Transverse colon (tissue), 4 donors: ENCODE results near the gene PLD6.

Experiments used
- POLR2A ChIP-seq: fragments of 450-650 bp; IDR thresholded peaks from one replicate; pipeline ENCODE4 v1.6.1; 2016; ENCODE audit warnings: antibody characterized with exemption, mild to moderate bottlenecking, moderate library complexity
- POLR2AphosphoS5 ChIP-seq, 3 donors: sonication (generic); formaldehyde crosslinking; IDR thresholded peaks; one replicate each; pipeline ENCODE4 v1.6.1; 2016; ENCODE audit warnings: antibody characterized with exemption in 3 of 3
- TF ChIP-seq, protein P1 (sequence below), 5 experiments: fragments of 200-600 bp in 3 of 5; fragments of 450-650 bp in 2 of 5; sonication (generic) in 3 of 5; IDR thresholded peaks; 1 replicate in 2 of 5; 2 replicates in 3 of 5; pipeline ENCODE4 v1.5.1; 2016 to 2017; ENCODE audit warnings: antibody characterized with exemption in 5 of 5, inconsistent platforms in 3 of 5, mild to moderate bottlenecking in 2 of 5, moderate library complexity in 1 of 5

DNA sequence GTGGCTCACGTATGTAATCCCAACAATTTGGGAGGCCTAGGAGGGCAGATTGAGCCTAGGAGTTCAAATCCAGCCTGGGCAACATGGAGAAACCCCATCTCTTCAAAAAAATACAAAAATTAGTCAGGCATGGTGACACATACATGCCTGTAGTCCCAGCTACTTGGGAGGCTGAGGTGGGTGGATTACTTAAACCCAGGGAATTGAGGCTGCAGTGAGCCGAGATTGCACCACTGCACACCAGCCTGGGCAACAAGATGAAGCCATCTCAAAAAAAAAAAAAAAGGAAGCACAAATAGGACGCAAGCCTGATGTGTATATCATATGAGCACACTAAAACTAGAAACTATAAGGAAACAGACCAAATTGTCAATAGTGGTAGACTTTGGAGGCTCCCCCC is 47.9 kb upstream of the PLD6 start:
- TF ChIP-seq, protein P1, sequence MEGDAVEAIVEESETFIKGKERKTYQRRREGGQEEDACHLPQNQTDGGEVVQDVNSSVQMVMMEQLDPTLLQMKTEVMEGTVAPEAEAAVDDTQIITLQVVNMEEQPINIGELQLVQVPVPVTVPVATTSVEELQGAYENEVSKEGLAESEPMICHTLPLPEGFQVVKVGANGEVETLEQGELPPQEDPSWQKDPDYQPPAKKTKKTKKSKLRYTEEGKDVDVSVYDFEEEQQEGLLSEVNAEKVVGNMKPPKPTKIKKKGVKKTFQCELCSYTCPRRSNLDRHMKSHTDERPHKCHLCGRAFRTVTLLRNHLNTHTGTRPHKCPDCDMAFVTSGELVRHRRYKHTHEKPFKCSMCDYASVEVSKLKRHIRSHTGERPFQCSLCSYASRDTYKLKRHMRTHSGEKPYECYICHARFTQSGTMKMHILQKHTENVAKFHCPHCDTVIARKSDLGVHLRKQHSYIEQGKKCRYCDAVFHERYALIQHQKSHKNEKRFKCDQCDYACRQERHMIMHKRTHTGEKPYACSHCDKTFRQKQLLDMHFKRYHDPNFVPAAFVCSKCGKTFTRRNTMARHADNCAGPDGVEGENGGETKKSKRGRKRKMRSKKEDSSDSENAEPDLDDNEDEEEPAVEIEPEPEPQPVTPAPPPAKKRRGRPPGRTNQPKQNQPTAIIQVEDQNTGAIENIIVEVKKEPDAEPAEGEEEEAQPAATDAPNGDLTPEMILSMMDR (IDR thresholded peaks at IDR 0.05), result no peak
- TF ChIP-seq POLR2AphosphoS5 (IDR thresholded peaks at IDR 0.05) (no peak), POLR2A (no peak)
